H1 (cell line): Measurements from ENCODE around the gene KDM8. TPM values are rescaled to one million over a fixed set of nuclear protein-coding genes. Genes with fewer than 3 reads are reported as not detected.

Source experiments
- CHD1 ChIP-seq: IDR thresholded peaks from 2 replicates; pipeline ENCODE4 v1.6.1; 2012; ENCODE audit warnings: low read depth, low read length, improper control_type of control experiment
- CHD7 ChIP-seq: fragments of 300-600 bp; sonication (generic); IDR thresholded peaks from 2 replicates; pipeline ENCODE4 v1.7.1; 2012; ENCODE audit warnings: low read length, moderate library complexity, mild to moderate bottlenecking, inconsistent platforms; ENCODE audit not compliant: insufficient replicate concordance
- EP300 ChIP-seq, 2 experiments: IDR thresholded peaks; 1 replicate in 1 of 2; 2 replicates in 1 of 2; pipeline ENCODE4 v1.6.1; 2011 to 2012; ENCODE audit warnings: low read depth in 2 of 2, low read length in 2 of 2, mild to moderate bottlenecking in 2 of 2, borderline replicate concordance in 1 of 2, inconsistent platforms in 1 of 2, moderate library complexity in 1 of 2
- EZH2 ChIP-seq: fragments of 200-600 bp; sonication (generic); IDR thresholded peaks from 2 replicates; pipeline ENCODE4 v1.7.1; 2012; ENCODE audit warnings: low read depth, mild to moderate bottlenecking, moderate library complexity, low read length, inconsistent platforms; ENCODE audit not compliant: severe bottlenecking
- NANOG ChIP-seq: IDR thresholded peaks from 2 replicates; pipeline ENCODE4 v1.6.1; 2011; ENCODE audit warnings: low read length, low read depth, mild to moderate bottlenecking, inconsistent platforms; ENCODE audit not compliant: insufficient read depth, poor library complexity, severe bottlenecking
- SP2 ChIP-seq: IDR thresholded peaks from 2 replicates; pipeline ENCODE4 v1.6.1; 2012; ENCODE audit warnings: mild to moderate bottlenecking, low read length, inconsistent platforms
- TCF12 ChIP-seq: IDR thresholded peaks from 2 replicates; pipeline ENCODE4 v1.6.1; 2011; ENCODE audit warnings: low read depth, mild to moderate bottlenecking, low read length
- USF2 ChIP-seq: IDR thresholded peaks from 2 replicates; pipeline ENCODE4 v1.6.1; 2011; ENCODE audit warnings: low read length, improper control_type of control experiment
- polyA plus RNA-seq, 7 experiments: library from polyadenylated mRNA; depleted of rRNA in 3 of 7; stranded (reverse) in 5 of 7; unstranded in 2 of 7; fragments of >200 nt in 5 of 7; fragments of 200-250 nt in 2 of 7; gene quantifications; 1 replicate in 5 of 7; 2 replicates in 1 of 7; 4 replicates in 1 of 7; pipeline versions ENCODE4 v1.2.1 to v1.2.3, GENCODE V29; 2011 to 2013; ENCODE audit warnings: missing spikeins in 2 of 7, mixed read lengths in 2 of 7
- total RNA-seq: library from RNA; stranded (reverse); fragmentation: NEBNext Ultra II Directional; extraction: Animal tissue kit (Norgen Biotek cat#: 25700); gene quantifications from 2 replicates; pipeline ENCODE4 v1.2.1, GENCODE V29; 2021

Gene KDM8
- total and polyA plus RNA-seq, 2 of the 8 experiments (the other 6 are each of a cell fraction or from before 2014, with no cell fraction given) = 10.3 to 12.8 TPM

DNA sequence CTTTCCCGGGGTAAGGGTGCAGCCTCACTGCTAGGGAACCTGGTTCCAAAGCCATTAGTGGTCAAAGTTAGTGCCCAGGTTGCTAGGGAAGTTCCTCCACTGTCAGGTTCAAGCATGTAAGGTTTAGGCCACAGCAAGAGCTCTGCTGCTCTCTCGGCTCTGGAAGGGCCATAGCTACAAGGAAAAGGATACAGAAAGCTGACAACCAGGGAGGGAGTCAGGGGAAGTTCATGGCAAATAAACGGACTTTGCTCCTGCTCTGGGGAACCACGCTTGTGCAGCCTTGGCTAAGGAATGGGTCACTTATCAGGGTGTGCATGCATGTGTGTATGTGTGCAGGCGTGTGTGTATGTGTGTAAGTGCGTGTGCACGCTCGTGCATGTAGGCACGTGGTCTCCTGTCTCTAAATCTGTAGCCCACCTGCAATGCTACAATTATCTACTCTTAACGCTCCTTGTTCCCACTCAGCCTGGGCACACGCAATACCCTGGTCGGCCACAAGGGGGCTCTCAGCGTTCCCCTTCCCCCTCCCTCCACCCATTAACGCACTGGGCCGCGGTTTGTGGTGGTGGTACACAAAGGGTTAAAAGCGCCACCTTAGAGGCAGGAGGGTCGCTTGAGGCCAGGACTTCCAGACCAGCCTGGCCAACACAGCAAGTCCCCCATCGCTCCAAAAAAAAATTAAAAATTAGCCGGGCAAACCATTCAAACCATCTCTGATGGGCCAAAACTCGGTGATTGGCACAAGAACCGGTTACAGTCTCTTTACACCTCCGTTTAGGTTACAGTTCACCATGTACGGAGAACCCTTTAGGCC lies 48.4 kb upstream of the KDM8 start (continued):
- TF ChIP-seq EZH2 (no peak), CHD7 (no peak), TCF12 (no peak), CHD1 (no peak), NANOG (peak; percentile 71), USF2 (no peak), EP300 (IDR thresholded peaks at IDR 0.05; ENCODE audit: borderline replicate concordance in 1 of 2, low read depth in 2 of 2, low read length in 2 of 2) (peak in 1 of 2 experiments; percentile 62; a peak in 1 of 3 replicates), SP2 (no peak)
